ENCODE measurements around the gene MALAT1. TPM values are rescaled to one million over a fixed set of nuclear protein-coding genes. Genes with fewer than 3 reads are reported as not detected.

MALAT1 gene
- total and polyA plus RNA-seq, 10 of the 15 experiments (the other 5 are each of a cell fraction or from before 2014, with no cell fraction given) = 448 to 8,160 (median 2,019) TPM

GRCh38 chr11:65496304-65497140, 2.3 kb upstream of the MALAT1 start (continued):
- TF ChIP-seq MAX (IDR thresholded peaks at IDR 0.05; ENCODE audit: low read depth, low read length) (0 out of 2 replicates have a peak, but pooled peaks have one; percentile 36), SMAD1 (IDR thresholded peaks at IDR 0.05; ENCODE audit: low read depth, partially characterized antibody) (peak; percentile 15), BCL11A (IDR thresholded peaks at IDR 0.05; ENCODE audit: low read depth, low read length) (0 out of 2 replicates have a peak, but pooled peaks have one; percentile 24), ZSCAN29 (IDR thresholded peaks at IDR 0.05) (no peak), CUX1 (IDR thresholded peaks at IDR 0.05; ENCODE audit: insufficient replicate concordance, low read depth, low read length) (no peak), EGR1 (IDR thresholded peaks at IDR 0.05; ENCODE audit: borderline replicate concordance in 1 of 2, low read depth in 2 of 2, low read length in 2 of 2) (no peak), ZNF622 (IDR thresholded peaks at IDR 0.05) (no peak), CHD2 (IDR thresholded peaks at IDR 0.05; ENCODE audit: borderline replicate concordance, low read depth, low read length) (no peak)

Measured in GM12878 (cell line).